IMR-90 (cell line): ENCODE results near the gene CD244. TPM values are rescaled to one million over a fixed set of nuclear protein-coding genes. Genes with fewer than 3 reads are reported as not detected.

Experiments used
- ATAC-seq: fragments of 200-7000 bp; cut with Tn5 transposase; 2 replicates; pipeline ENCODE4 v1.9.1; 2020; ENCODE audit warnings: low read depth, mild to moderate bottlenecking, moderate library complexity
- BruUV-seq: library from RNA; stranded (reverse); fragments of 400-500 nt; replicated peaks from 2 replicates; lab custom pipeline; 2021; lab: Mats Ljungman, UMichigan
- CTCF ChIA-PET: fragments of 300-600 bp; formaldehyde crosslinking; extraction: SDS; loops from one replicate; lab custom pipeline; 2021; ENCODE audit warnings: antibody characterized with exemption; lab: Yijun Ruan, JAX
- POLR2A ChIA-PET: fragments of 300-600 bp; sonication (Branson Sonifier 250); formaldehyde crosslinking; loops from one replicate; lab custom pipeline; 2022; ENCODE audit warnings: antibody characterized with exemption; ENCODE audit not compliant: unreplicated experiment; lab: Charles Lee
- DNase-seq: peaks from one replicate; pipeline ENCODE4 v3.0.0; 2013
- H2AFZ ChIP-seq: replicated peaks from 2 replicates; pipeline ENCODE3; 2013; ENCODE audit warnings: low read length, mild to moderate bottlenecking; ENCODE audit not compliant: poor library complexity
- H2AK5ac ChIP-seq: 2 replicates; pipeline ENCODE4 v1.6.1; 2013; ENCODE audit warnings: low read depth, low read length, inconsistent platforms
- H2AK9ac ChIP-seq: replicated peaks from 2 replicates; pipeline ENCODE3; 2013; ENCODE audit warnings: mild to moderate bottlenecking, low read depth, low read length, moderate library complexity; ENCODE audit not compliant: poor library complexity
- H2BK120ac ChIP-seq: 2 replicates; pipeline ENCODE4 v1.6.1; 2013; ENCODE audit warnings: low read depth, low read length, inconsistent platforms
- H2BK15ac ChIP-seq: 3 replicates; pipeline ENCODE4 v1.6.1; 2013; ENCODE audit warnings: low read depth, low read length, inconsistent platforms
- H2BK20ac ChIP-seq: 2 replicates; pipeline ENCODE4 v1.6.1; 2013; ENCODE audit warnings: low read depth, mild to moderate bottlenecking, inconsistent platforms, low read length, moderate library complexity
- H2BK5ac ChIP-seq: 2 replicates; pipeline ENCODE4 v1.6.1; 2013; ENCODE audit warnings: mild to moderate bottlenecking, low read depth, low read length, inconsistent platforms; ENCODE audit not compliant: poor library complexity, severe bottlenecking
- H3K14ac ChIP-seq: replicated peaks from 2 replicates; pipeline ENCODE4 v1.6.1; 2013; ENCODE audit warnings: low read depth, low read length, inconsistent platforms
- H3K18ac ChIP-seq: 2 replicates; pipeline ENCODE4 v1.6.1; 2013; ENCODE audit warnings: low read depth, low read length, control low read depth
- H3K23ac ChIP-seq: 2 replicates; pipeline ENCODE4 v1.6.1; 2013; ENCODE audit warnings: low read depth, low read length, inconsistent platforms
- H3K27ac ChIP-seq: 2 replicates; pipeline ENCODE4 v1.5.1; 2013; ENCODE audit warnings: mild to moderate bottlenecking, control low read depth, low read length; ENCODE audit not compliant: insufficient read depth
- H3K27me3 ChIP-seq: 2 replicates; pipeline ENCODE4 v1.6.1; 2013; ENCODE audit warnings: low read length; ENCODE audit not compliant: control insufficient read depth, insufficient read depth
- H3K36me3 ChIP-seq: 2 replicates; pipeline ENCODE4 v1.6.1; 2013; ENCODE audit warnings: low read length, mixed read lengths; ENCODE audit not compliant: control insufficient read depth, insufficient read depth
- H3K4ac ChIP-seq: 2 replicates; pipeline ENCODE4 v1.6.1; 2013; ENCODE audit warnings: low read depth, low read length, inconsistent platforms
- H3K4me1 ChIP-seq: 2 replicates; pipeline ENCODE4 v1.6.1; 2013; ENCODE audit warnings: low read length, mixed read lengths; ENCODE audit not compliant: control insufficient read depth, insufficient read depth
- H3K4me2 ChIP-seq: 2 replicates; pipeline ENCODE4 v1.6.1; 2013; ENCODE audit warnings: low read depth, mild to moderate bottlenecking, control low read depth, low read length, moderate library complexity
- H3K4me3 ChIP-seq: 2 replicates; pipeline ENCODE4 v1.5.1; 2013; ENCODE audit warnings: low read depth, mild to moderate bottlenecking, control low read depth, low read length, moderate library complexity; ENCODE audit not compliant: insufficient read depth
- H3K56ac ChIP-seq: 2 replicates; pipeline ENCODE4 v1.6.1; 2013; ENCODE audit warnings: low read length, inconsistent platforms; ENCODE audit not compliant: insufficient read depth; ENCODE audit errors: extremely low read depth
- H3K79me1 ChIP-seq, 2 experiments: 2 replicates each; pipeline ENCODE4 v1.6.1; 2013; ENCODE audit warnings: low read length in 2 of 2, inconsistent platforms in 1 of 2, low read depth in 1 of 2
- H3K9ac ChIP-seq: 2 replicates; pipeline ENCODE4 v1.6.1; 2013; ENCODE audit warnings: low read depth, low read length, control low read depth
- H3K9me1 ChIP-seq: 2 replicates; pipeline ENCODE4 v1.6.1; 2013; ENCODE audit warnings: low read length, inconsistent platforms; ENCODE audit not compliant: insufficient read depth
- H3K9me3 ChIP-seq: 2 replicates; pipeline ENCODE4 v1.6.1; 2013; ENCODE audit warnings: low read length; ENCODE audit not compliant: control insufficient read depth, insufficient read depth
- H4K20me1 ChIP-seq: 2 replicates; pipeline ENCODE4 v1.6.1; 2013; ENCODE audit warnings: low read length, inconsistent platforms; ENCODE audit not compliant: insufficient read depth
- H4K5ac ChIP-seq: 2 replicates; pipeline ENCODE4 v1.6.1; 2013; ENCODE audit warnings: mild to moderate bottlenecking, low read depth, low read length, control low read depth
- H4K8ac ChIP-seq, 2 experiments: 2 replicates each; pipeline ENCODE4 v1.6.1; 2013; ENCODE audit warnings: low read depth in 2 of 2, low read length in 2 of 2, control low read depth in 1 of 2, inconsistent platforms in 1 of 2
- H4K91ac ChIP-seq: 2 replicates; pipeline ENCODE4 v1.6.1; 2013; ENCODE audit warnings: low read depth, low read length, inconsistent platforms; ENCODE audit not compliant: insufficient read depth
- MAFK ChIP-seq: IDR thresholded peaks from 2 replicates; pipeline ENCODE4 v1.6.1; 2012; ENCODE audit warnings: low read depth, low read length, improper control_type of control experiment
- SMC3 ChIP-seq: fragments of 150-350 bp; IDR thresholded peaks from 2 replicates; pipeline ENCODE4 v1.6.1; 2016; ENCODE audit warnings: low read depth, mild to moderate bottlenecking, antibody characterized with exemption, low read length, moderate library complexity
- WGBS, 2 experiments: methylation state at CpG; one replicate each; pipeline versions ENCODE4 v1.1.5 to v1.1.7; 2013; ENCODE audit warnings: missing lambda C conversion rate in 2 of 2; ENCODE audit not compliant: insufficient read length in 1 of 2; ENCODE audit errors: extremely low coverage in 2 of 2; 5-methylcytosine and 5-hydroxymethylcytosine counted together
- dilution Hi-C: fragments of 300-500 bp; cut with HindIII; formaldehyde crosslinking; loops from one replicate; pipeline ENCODE4 v1.14.3; 2018; ENCODE audit warnings: low sequenced_read_pairs; ENCODE audit not compliant: unreplicated experiment
- in situ Hi-C: fragments of 300-500 bp; cut with MboI; formaldehyde crosslinking; loops from 3 replicates; pipeline ENCODE4 v1.14.3; 2019; ENCODE audit warnings: low sequenced_read_pairs, inconsistent platforms, mixed read lengths
- intact Hi-C: fragments of 100-400 bp; cut with micrococcal nuclease; formaldehyde crosslinking; loops from 2 replicates; pipeline ENCODE4 v1.10.0; 2022
- polyA plus RNA-seq, 3 experiments: library from polyadenylated mRNA; depleted of rRNA; stranded (reverse); fragments of >200 nt; gene quantifications; 2 replicates each; pipeline ENCODE4 v1.2.3, GENCODE V29; 2012; ENCODE audit warnings: low replicate concordance in 1 of 3
- total RNA-seq: library from RNA; depleted of rRNA; stranded (reverse); fragments of >200 nt; gene quantifications from 2 replicates; pipeline ENCODE4 v1.2.3, GENCODE V29; 2012

CD244 gene
- total and polyA plus RNA-seq, 2 of the 4 experiments (the other 2 are of a cell fraction) = not detected

- 10% methylated on average over 2 of the region's 13 CpGs; no CpG with 5 or more reads in 1 of the 2 experiments for WGBS, 2 experiments
Measured at GRCh38 chr1:160789702-160790611, 72.7 kb downstream of the CD244 start.

More at GRCh38 chr1:160789702-160790611, 72.7 kb downstream of the CD244 start:
- Histone ChIP-seq H4K20me1 (no peaks in the 10 kb centered on the region), H3K9me3 (no peaks in the 10 kb centered on the region), H4K5ac (no peak overlapping the region), H3K4me3 (no peak overlapping the region), H2AK5ac (no peak overlapping the region), H2BK5ac (no peak overlapping the region), H3K4me2 (no peak overlapping the region), H3K79me1 (no peaks in the 10 kb centered on the region), H3K18ac (no peak overlapping the region), H3K9ac (no peak overlapping the region), H2BK15ac (no peak overlapping the region), H2AK9ac (no peak overlapping the region), H3K14ac (no peak overlapping the region), H4K91ac (no peak overlapping the region), H2BK120ac (no peak overlapping the region), H3K4me1 (no peaks in the 10 kb centered on the region), H3K27me3 (no peaks in the 10 kb centered on the region), H3K36me3 (no peaks in the 10 kb centered on the region), H3K56ac (no peak overlapping the region), H3K27ac (no peak overlapping the region), H3K4ac (no peak overlapping the region), H3K9me1 (no peaks in the 10 kb centered on the region), H4K8ac (no peak overlapping the region), H2AFZ (no peak overlapping the region), H3K23ac (no peak overlapping the region), H2BK20ac (no peak overlapping the region)
- TF ChIP-seq MAFK (no peak), SMC3 (no peak)
- no TSS peak for BruUV-seq
- dilution Hi-C loops = no loop called here
- ATAC-seq (no peak), DNase-seq (no peak)
- ChIA-PET CTCF (interaction anchor here (0.5 kb wide), 1 partner anchor 35 kb away, joined by 3 read pairs; no protein-coding TSS in a partner anchor), POLR2A (no interaction called here)
- in situ Hi-C loops = no loop called here
- intact Hi-C loops = no loop called here
